T-helper 2 cell treated with Interferon-gamma antibody and Interleukin-4, amounts not matched to agents 5 μg/mL and 100 μg/mL, for 36 hours (primary cell): Measurements from ENCODE around the gene NEUROD4.
A peak's percentile ranks its signal among the peaks of the same experiment; 100 is the strongest.

Experiments
- DNase-seq: peaks from one replicate; pipeline ENCODE4 v3.0.0; 2021; ENCODE audit warnings: low spot score
- H3K27ac Mint-ChIP-seq: one replicate; pipeline ENCODE4 v1.8.0; 2021; ENCODE audit warnings: mild to moderate bottlenecking, mixed read lengths
- H3K27me3 Mint-ChIP-seq: one replicate; pipeline ENCODE4 v1.8.0; 2021; ENCODE audit warnings: low read depth, mixed read lengths
- H3K36me3 Mint-ChIP-seq: one replicate; pipeline ENCODE4 v1.8.0; 2021; ENCODE audit warnings: low read depth, mixed read lengths
- H3K4me1 Mint-ChIP-seq: one replicate; pipeline ENCODE4 v1.8.0; 2021; ENCODE audit warnings: low read depth, mixed read lengths
- H3K4me3 Mint-ChIP-seq: one replicate; pipeline ENCODE4 v1.8.0; 2022; ENCODE audit warnings: mild to moderate bottlenecking, moderate library complexity, mixed read lengths
- H3K9me3 Mint-ChIP-seq: one replicate; pipeline ENCODE4 v1.8.0; 2021; ENCODE audit warnings: mixed read lengths

The NEUROD4 gene

DNA sequence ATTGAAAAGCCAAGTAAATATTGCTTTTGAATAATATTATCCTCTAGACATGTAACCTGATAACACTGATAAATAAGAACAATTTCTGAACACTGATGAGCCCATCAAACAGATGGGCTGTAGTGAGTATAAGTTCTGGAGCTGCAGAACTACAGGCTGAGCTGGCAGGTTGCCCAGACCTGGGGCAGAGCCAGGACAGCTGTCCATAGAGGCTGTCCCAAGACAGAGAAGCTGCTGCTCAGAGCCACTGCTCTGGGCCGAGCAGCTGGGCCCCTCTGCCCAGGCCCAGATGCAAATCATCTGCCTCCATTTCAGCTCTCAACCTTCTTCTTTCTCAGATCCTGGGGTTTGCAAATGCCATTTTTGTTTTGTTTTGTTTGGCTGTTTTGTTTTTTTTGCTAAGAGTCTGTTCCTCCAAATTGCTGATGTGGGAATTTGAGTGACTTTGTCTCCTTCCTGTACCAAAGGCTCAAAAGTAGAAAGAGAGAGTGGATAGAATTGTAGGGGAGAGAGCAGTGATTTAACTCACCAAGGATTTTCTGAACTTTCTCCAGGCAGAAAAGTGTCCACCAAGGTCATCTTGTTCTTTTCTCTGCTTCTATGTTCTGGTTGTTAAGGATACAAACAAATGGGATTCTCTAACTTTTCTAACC, 31.2 kb upstream of the NEUROD4 start:
- H3K4me1 Mint-ChIP-seq = peaks cover 67% of the 10 kb centered on the region
- DNase-seq = no peak

DNA sequence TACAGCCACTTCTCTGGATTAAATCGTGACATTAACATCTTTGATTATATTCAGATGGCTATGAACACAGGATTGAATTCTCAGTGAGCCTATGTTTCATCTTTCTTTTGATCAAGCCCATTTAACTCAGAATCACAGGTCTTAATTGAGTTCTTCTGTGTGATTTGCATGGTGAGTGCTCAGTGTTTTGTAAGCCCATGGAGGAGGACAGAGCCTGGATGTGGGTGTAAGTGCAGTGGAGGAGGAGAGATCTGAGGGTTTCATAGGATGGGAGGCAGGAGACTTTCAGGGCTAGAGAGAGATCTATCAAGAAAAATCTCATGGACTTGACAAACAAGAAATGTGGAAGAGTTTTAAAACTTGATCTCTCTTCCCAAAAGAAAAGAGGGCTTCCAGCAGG, 29.9 kb upstream of the NEUROD4 start:
- DNase-seq = no peak
- Mint-ChIP-seq H3K36me3 (peaks cover 5% of the 10 kb centered on the region), H3K27ac (peak overlapping the region; percentile 29), H3K27me3 (no peaks in the 10 kb centered on the region), H3K4me1 (peaks cover 63% of the 10 kb centered on the region), H3K9me3 (peaks cover 6% of the 10 kb centered on the region), H3K4me3 (peak overlapping the region; percentile 90)

More for the DNA sequence above, 31.2 kb upstream of the NEUROD4 start:
- Mint-ChIP-seq H3K27me3 (no peaks in the 10 kb centered on the region), H3K4me3 (peak overlapping the region; percentile 33), H3K27ac (peak overlapping the region; percentile 75), H3K36me3 (peaks cover 18% of the 10 kb centered on the region), H3K9me3 (peaks cover 6% of the 10 kb centered on the region)

DNA sequence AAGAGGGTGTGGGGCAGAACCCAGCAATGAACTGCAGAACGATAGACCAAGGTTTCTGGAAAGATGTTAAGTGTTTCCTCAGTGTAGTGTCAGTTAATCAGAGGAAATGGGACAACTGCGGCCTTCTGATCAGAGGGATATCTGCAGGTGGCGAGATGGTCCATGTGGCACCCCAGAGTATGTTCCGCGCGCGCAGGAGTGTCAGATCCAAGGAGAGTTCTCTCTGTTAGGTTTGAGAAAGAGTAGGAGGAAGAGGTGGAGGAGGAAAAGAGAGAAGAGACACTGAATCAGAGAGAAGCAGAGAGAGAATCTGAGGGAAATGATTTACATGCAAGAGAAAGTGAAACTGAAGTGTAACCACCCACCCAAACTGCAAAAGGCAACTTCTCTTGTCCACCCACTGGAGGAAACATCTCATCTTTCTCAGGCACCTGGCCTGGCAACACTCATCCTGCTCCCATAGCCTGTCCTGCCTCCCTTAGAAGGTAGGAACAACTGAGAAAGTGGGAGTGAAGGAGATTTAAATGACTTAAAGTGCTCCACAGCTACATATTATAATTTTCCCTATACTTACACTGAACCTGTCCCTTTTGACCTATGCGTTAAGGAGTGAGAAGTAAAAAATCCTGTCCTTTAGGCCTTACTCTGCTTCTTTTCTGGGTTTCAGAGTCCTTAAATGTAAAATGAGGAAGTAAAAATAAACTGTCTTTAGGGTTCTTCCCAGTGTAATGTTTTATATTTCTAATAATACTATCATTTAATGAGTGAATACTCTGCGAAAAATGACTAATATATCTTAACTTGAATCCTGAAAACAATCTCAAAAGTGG, 28.4 kb upstream of the NEUROD4 start:
- Mint-ChIP-seq H3K9me3 (peaks cover 6% of the 10 kb centered on the region), H3K27ac (peak overlapping the region; percentile 97), H3K27me3 (no peaks in the 10 kb centered on the region), H3K36me3 (peaks cover 5% of the 10 kb centered on the region), H3K4me3 (peak overlapping the region; percentile 90), H3K4me1 (peaks cover 49% of the 10 kb centered on the region)
- peak; percentile 66 for DNase-seq

DNA sequence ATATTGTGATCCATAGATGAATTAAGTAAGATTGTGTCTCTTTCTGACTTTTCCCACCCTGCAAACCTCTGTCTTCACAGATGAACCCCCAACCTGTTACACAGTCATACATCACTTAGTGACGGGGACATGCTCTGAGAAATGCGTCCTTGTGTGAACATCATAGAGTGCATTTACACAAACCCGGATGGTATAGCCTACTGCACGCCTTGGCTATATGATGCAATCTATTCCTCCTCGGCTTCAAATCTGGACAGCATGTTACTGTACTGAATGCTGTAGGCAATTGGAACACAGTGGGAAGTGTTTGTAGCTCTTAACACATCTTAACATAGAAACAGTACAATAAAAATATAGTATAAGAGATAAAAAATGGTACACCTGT, 27.8 kb upstream of the NEUROD4 start:
- DNase-seq = no peak
- peak overlapping the region; percentile 97 for H3K27ac Mint-ChIP-seq
- H3K27me3 Mint-ChIP-seq = no peaks in the 10 kb centered on the region
- H3K4me3 Mint-ChIP-seq = peak overlapping the region; percentile 90
- H3K36me3 Mint-ChIP-seq = peaks cover 2% of the 10 kb centered on the region
- peaks cover 3% of the 10 kb centered on the region for H3K9me3 Mint-ChIP-seq
- peaks cover 45% of the 10 kb centered on the region for H3K4me1 Mint-ChIP-seq

DNA sequence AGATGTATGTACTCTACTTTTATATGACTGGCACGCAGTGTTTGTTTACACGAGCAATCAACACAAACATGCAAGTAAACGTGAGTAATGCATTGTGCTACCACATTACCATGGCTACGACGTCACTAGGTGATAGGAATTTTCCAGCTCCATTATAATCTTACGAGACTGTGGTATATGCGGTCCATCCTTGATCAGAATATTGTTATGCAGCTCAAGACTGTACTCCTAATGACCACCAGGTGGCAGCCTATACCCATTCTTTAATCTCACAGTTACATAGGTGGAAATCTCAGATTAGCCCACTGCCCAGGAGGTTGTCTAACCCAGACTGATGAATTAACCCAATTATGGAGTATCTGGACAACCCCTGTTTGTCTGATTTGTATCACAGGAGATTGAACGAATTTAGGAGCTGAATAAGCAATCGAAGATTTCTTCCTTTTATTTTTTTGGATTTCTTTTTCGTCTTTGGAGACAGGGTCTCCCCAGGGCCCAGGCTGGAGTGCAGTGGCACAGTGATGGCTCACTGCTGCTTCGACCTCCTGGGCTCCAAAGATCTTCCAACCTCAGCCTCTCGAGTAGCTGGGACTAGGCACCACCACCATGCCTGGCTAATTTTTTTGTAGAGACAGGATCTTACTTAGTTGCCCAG, 26.5 kb upstream of the NEUROD4 start:
- no peak overlapping the region for H3K4me3 Mint-ChIP-seq
- no peaks in the 10 kb centered on the region for H3K36me3 Mint-ChIP-seq
- H3K27ac Mint-ChIP-seq = no peak overlapping the region
- no peaks in the 10 kb centered on the region for H3K9me3 Mint-ChIP-seq
- H3K4me1 Mint-ChIP-seq = peaks cover 37% of the 10 kb centered on the region
- H3K27me3 Mint-ChIP-seq = no peaks in the 10 kb centered on the region
- peak; percentile 63 for DNase-seq

DNA sequence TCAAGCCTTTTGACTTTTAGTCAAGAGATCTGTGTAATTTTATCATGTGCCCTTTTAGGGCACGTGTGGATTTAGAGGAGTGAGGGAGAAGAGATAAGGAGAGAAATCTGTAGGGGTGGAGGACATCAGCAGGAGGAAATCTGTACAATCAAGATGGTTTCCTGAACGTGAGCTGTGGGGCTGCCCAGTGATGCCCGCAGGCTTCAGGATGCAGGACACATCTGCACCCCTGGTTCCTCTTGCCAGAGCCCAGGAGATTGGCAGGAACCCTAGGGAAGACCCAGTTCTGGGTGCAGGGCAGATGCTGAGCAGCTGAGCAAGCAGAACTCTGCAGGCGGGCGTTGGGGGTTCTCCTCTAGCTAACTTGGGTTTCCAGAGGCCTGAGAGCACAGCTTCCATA, 23.6 kb upstream of the NEUROD4 start:
- Mint-ChIP-seq H3K27me3 (no peaks in the 10 kb centered on the region), H3K4me3 (no peak overlapping the region), H3K9me3 (no peaks in the 10 kb centered on the region), H3K27ac (no peak overlapping the region), H3K36me3 (no peaks in the 10 kb centered on the region), H3K4me1 (peaks cover 14% of the 10 kb centered on the region)
- DNase-seq = no peak

DNA sequence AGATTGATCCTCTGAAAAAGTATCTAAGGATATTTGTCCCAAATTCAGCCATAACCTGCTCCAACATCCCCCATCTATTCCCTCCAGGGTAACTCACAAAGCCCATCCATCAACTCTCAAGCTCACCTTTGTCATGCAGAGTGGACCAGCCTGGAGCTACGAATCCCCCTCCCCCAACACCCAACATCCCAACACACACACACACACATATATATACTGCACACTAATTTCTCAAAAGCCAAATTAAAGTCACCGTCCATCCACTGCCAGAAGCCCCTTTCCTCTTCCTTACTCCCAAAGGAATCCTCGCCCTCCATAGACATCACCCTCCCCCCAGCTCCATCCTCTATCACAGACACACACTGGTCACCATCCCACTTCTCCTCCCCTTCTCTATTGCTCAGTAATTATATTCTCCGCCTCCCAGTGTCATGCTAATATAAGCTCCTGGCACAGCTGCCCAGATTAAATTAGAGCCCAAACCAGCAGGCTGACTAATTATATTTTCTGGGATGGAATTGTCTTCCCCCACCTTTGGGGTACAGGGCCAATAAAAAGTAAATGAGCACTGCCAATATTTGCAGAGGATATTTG, 21.7 kb upstream of the NEUROD4 start:
- Mint-ChIP-seq H3K27me3 (no peaks in the 10 kb centered on the region), H3K36me3 (no peaks in the 10 kb centered on the region), H3K4me3 (no peak overlapping the region), H3K9me3 (no peaks in the 10 kb centered on the region), H3K4me1 (peaks cover 9% of the 10 kb centered on the region), H3K27ac (no peak overlapping the region)
- no peak for DNase-seq

DNA sequence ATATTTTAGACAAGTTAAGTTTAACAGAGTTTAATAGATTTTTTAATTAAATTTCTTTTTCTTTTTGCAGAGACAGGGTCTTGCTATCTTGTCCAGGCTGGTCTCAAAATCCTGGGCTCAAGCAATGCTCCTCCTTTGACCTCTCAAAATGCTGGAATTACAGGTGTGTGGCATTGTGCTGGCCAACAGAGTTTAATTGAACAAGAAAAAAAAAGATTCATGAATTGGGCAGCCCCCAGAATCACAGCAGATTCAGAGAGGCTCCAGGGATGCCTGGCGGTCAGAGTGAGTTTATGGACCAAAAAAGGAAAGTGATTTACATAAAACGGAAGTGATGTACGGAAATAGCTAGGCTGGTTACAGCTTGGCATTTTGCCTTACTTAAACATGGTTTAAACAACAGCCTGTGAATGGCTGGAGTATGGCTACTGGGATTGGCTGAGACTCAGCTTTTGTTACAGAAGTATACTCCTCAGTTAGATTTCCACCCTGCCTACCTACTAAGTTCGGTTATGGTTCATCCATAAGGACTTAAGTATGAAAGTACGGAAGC, 20.7 kb upstream of the NEUROD4 start:
- DNase-seq = no peak
- peaks cover 6% of the 10 kb centered on the region for H3K4me1 Mint-ChIP-seq
- H3K27me3 Mint-ChIP-seq = no peaks in the 10 kb centered on the region
- H3K9me3 Mint-ChIP-seq = no peaks in the 10 kb centered on the region
- H3K36me3 Mint-ChIP-seq = no peaks in the 10 kb centered on the region
- H3K4me3 Mint-ChIP-seq = no peak overlapping the region
- no peak overlapping the region for H3K27ac Mint-ChIP-seq

DNA sequence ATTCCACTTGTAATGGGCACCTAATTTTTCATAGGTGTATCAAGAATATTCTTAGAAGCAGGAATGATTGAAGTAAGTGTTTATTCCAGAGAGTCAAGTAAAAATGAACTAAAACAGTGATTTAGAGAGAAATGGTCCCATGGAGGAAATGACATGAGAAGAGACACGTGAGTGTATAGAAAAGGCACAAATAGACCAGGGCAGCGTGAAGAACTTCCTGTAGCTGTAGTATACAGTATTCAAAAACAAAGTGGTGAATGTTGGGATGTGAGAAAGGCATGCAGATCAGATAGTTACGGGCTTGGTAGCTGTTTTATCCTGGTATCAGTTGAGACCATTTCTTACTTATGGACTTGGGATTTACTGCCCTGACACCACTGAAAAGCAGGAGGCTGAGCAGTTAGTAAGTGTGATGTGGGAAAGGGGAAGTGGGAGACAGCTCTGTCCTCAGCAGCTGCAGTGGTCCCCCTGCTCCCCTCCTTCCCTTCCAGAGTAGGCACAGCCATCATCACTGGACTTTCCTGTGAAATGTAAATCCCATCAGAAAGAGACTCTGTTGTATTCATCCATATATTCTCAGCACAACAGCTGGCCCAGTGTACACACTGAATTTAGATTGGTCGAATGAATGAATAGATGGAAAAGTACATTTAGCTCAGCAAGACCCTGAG, 18.4 kb upstream of the NEUROD4 start:
- no peak overlapping the region for H3K4me3 Mint-ChIP-seq
- no peaks in the 10 kb centered on the region for H3K27me3 Mint-ChIP-seq
- H3K4me1 Mint-ChIP-seq = peaks cover 6% of the 10 kb centered on the region
- H3K9me3 Mint-ChIP-seq = peaks cover 5% of the 10 kb centered on the region
- no peak overlapping the region for H3K27ac Mint-ChIP-seq
- DNase-seq = no peak
- H3K36me3 Mint-ChIP-seq = no peaks in the 10 kb centered on the region

DNA sequence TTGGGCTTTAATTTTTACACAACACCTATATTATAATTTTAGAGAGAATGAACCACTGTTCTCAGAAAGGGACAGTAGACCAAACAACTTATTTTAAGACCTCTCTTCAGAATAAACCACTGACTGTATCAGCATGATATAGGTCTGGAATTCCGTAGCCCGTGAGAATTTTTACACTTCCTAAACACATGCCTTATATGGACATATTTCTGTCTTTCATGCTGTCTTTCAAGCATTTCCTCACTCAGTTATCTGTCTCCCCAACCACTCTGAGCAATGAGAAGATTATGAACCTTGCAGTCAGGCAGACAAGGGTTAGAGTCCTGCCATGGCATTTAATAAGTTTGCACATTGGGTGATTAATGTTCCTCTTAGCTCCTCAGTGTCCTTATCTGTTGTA, 17.4 kb upstream of the NEUROD4 start:
- H3K4me1 Mint-ChIP-seq = peaks cover 6% of the 10 kb centered on the region
- H3K27me3 Mint-ChIP-seq = no peaks in the 10 kb centered on the region
- no peak overlapping the region for H3K27ac Mint-ChIP-seq
- no peaks in the 10 kb centered on the region for H3K36me3 Mint-ChIP-seq
- H3K9me3 Mint-ChIP-seq = peaks cover 10% of the 10 kb centered on the region
- H3K4me3 Mint-ChIP-seq = no peak overlapping the region
- DNase-seq = no peak

DNA sequence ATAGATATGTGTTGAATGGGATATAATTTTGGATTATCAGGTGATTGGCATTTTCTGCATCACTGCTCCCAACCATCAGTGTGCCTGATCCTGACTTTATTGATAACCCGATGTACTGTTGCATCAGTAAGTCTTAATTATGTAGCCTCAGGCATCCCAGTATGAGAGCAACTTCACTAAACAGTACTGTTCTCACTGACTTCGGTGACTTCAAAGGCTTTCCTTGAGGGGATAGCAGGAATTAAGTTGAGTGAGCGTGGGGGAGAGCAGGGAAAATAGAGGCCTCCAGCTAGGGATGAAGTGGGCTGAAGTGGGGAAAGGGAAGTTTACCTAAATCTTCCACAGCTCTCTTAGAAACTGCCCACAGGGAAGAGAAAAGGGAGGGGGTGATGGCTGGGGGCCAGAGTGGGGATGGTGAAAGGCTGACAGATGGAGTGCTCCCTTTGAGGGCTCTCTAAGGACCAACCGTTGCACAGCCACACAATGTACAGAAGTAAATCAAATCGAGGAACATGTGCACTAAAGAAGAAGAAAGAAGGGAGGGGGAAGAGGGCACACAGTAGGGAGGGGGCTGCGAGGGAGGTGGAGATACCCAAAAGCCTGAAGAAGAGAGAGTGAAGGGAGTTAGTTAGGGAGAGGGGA, 10.7 kb upstream of the NEUROD4 start:
- Mint-ChIP-seq H3K4me1 (no peaks in the 10 kb centered on the region), H3K27me3 (peaks cover 12% of the 10 kb centered on the region), H3K9me3 (peaks cover 17% of the 10 kb centered on the region), H3K36me3 (no peaks in the 10 kb centered on the region), H3K27ac (no peak overlapping the region), H3K4me3 (no peak overlapping the region)
- no peak for DNase-seq

DNA sequence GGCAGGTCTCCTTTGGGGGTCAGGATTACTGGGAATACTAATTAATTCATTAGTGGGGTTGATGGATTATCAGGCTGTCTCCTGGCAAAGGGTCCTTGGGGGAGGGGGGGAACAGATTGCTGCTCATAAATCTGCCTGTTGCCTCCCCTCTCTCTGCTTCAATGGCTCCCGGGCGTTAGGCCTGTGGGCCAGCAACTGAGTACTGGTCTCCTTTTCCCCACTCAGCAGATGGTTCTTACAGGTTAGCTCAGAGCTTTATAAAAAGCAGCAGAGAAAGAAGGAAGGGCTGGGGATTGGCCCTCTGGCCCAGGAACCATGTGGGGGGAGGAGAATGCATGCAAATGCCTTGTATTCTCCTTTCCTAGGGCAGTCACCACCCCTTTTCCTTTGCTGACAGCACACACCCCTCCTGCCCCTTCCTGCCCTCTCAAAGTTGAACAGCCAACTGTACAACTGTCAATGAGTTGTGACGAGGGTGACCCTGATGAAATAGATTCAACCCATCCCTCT, 2.3 kb upstream of the NEUROD4 start:
- no peaks in the 10 kb centered on the region for H3K4me1 Mint-ChIP-seq
- no peaks in the 10 kb centered on the region for H3K36me3 Mint-ChIP-seq
- no peak for DNase-seq
- H3K27me3 Mint-ChIP-seq = peaks cover 53% of the 10 kb centered on the region
- no peak overlapping the region for H3K27ac Mint-ChIP-seq
- H3K4me3 Mint-ChIP-seq = no peak overlapping the region
- peaks cover 4% of the 10 kb centered on the region for H3K9me3 Mint-ChIP-seq

DNA sequence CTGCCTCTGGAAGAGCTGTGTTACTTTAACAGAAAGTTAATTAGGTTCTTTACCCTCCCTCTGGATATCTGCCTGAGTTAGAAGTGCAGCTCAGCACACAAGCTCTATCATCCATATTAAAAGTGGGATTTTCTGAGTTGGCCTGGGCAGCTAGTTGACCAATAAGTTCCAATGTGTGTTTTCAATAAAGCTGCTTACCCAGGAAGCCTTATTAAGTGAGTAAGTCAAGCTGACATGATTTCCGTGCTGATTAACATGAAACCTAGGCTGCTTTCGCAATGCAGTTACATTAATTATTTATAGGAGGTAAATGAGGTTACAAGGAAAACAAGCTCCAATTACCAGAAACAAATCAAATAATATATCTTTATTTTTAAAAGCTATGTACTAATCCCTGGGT, 4.8 kb downstream of the NEUROD4 start:
- Mint-ChIP-seq H3K27me3 (peaks cover 65% of the 10 kb centered on the region), H3K9me3 (no peaks in the 10 kb centered on the region), H3K4me1 (no peaks in the 10 kb centered on the region), H3K27ac (no peak overlapping the region), H3K4me3 (no peak overlapping the region), H3K36me3 (no peaks in the 10 kb centered on the region)
- no peak for DNase-seq
